Measurements from ENCODE around the gene STRN4.

The STRN4 gene

GRCh38 chr19:46787331-46788261 is 41.3 kb upstream of the STRN4 start:
- Histone ChIP-seq H3K36me3 (ENCODE audit: control insufficient read depth, insufficient read depth, low read length) (peaks cover 7% of the 10 kb centered on the region), H3K4me3 (replicated peaks; ENCODE audit: low read depth, low read length) (peak overlapping the region; percentile 89), H3K27me3 (replicated peaks; ENCODE audit: control insufficient read depth, insufficient read depth, low read length) (no peaks in the 10 kb centered on the region)
- TF ChIP-seq CTCF (IDR thresholded peaks at IDR 0.05; ENCODE audit: insufficient read depth, low read length, poor library complexity, severe bottlenecking): no peak
- peak; percentile 64 for DNase-seq (ENCODE audit: extremely low read depth, insufficient read length)

- TF ChIP-seq CTCF (IDR thresholded peaks at IDR 0.05; ENCODE audit: insufficient read depth, low read length, poor library complexity, severe bottlenecking): no peak
- H3K4me3 ChIP-seq (replicated peaks; ENCODE audit: low read depth, low read length): peak overlapping the region; percentile 89
- DNase-seq (ENCODE audit: extremely low read depth, insufficient read length): no peak
- no peaks in the 10 kb centered on the region for H3K27me3 ChIP-seq (replicated peaks; ENCODE audit: control insufficient read depth, insufficient read depth, low read length)
- H3K36me3 ChIP-seq (ENCODE audit: control insufficient read depth, insufficient read depth, low read length): peaks cover 10% of the 10 kb centered on the region
Measured at GRCh38 chr19:46787040-46787330, 40.7 kb upstream of the STRN4 start.

- DNase-seq (ENCODE audit: extremely low read depth, insufficient read length): peak; percentile 82
- Histone ChIP-seq H3K4me3 (replicated peaks; ENCODE audit: low read depth, low read length) (peak overlapping the region; percentile 89), H3K27me3 (replicated peaks; ENCODE audit: control insufficient read depth, insufficient read depth, low read length) (no peaks in the 10 kb centered on the region), H3K36me3 (ENCODE audit: control insufficient read depth, insufficient read depth, low read length) (peaks cover 12% of the 10 kb centered on the region)
- TF ChIP-seq CTCF (IDR thresholded peaks at IDR 0.05; ENCODE audit: insufficient read depth, low read length, poor library complexity, severe bottlenecking): peak; percentile 7
Measured at GRCh38 chr19:46786236-46787039, 40.2 kb upstream of the STRN4 start.

- no peaks in the 10 kb centered on the region for H3K27me3 ChIP-seq (replicated peaks; ENCODE audit: control insufficient read depth, insufficient read depth, low read length)
- no peak for TF ChIP-seq CTCF (IDR thresholded peaks at IDR 0.05; ENCODE audit: insufficient read depth, low read length, poor library complexity, severe bottlenecking)
- DNase-seq (ENCODE audit: extremely low read depth, insufficient read length): no peak
- H3K4me3 ChIP-seq (replicated peaks; ENCODE audit: low read depth, low read length): peak overlapping the region; percentile 89
- peaks cover 14% of the 10 kb centered on the region for H3K36me3 ChIP-seq (ENCODE audit: control insufficient read depth, insufficient read depth, low read length)
Measured at GRCh38 chr19:46785980-46786235, 39.7 kb upstream of the STRN4 start.

GRCh38 chr19:46785054-46785979 is 39.1 kb upstream of the STRN4 start:
- no peak for DNase-seq (ENCODE audit: extremely low read depth, insufficient read length)

More at GRCh38 chr19:46785054-46785979, 39.1 kb upstream of the STRN4 start:
- Histone ChIP-seq H3K27me3 (replicated peaks; ENCODE audit: control insufficient read depth, insufficient read depth, low read length) (no peaks in the 10 kb centered on the region), H3K4me3 (replicated peaks; ENCODE audit: low read depth, low read length) (peak overlapping the region; percentile 89), H3K36me3 (ENCODE audit: control insufficient read depth, insufficient read depth, low read length) (peaks cover 14% of the 10 kb centered on the region)
- TF ChIP-seq CTCF (IDR thresholded peaks at IDR 0.05; ENCODE audit: insufficient read depth, low read length, poor library complexity, severe bottlenecking): no peak
